NT2/D1 (cell line): ENCODE results near the gene PRM1.

Experiments
- SUZ12 ChIP-seq: IDR thresholded peaks from 2 replicates; pipeline ENCODE4 v1.6.1; 2011; ENCODE audit not compliant: insufficient read length, insufficient read depth; ENCODE audit errors: extremely low read depth
- YY1 ChIP-seq: IDR thresholded peaks from 2 replicates; pipeline ENCODE4 v1.6.1; 2011; ENCODE audit not compliant: insufficient read length, insufficient read depth
- ZNF274 ChIP-seq: IDR thresholded peaks from 2 replicates; pipeline ENCODE4 v1.6.1; 2011; ENCODE audit warnings: mild to moderate bottlenecking, low read depth, low read length

GRCh38 chr16:11231367-11231970 is 49.7 kb downstream of the PRM1 start:
- no peak for TF ChIP-seq ZNF274
- no peak for TF ChIP-seq YY1
- TF ChIP-seq SUZ12 = no peak
